Measurements from ENCODE around the gene ZMYM3.
"Not testable (repeated sequence)": the region's sequence is repeated elsewhere in the genome, so short reads cannot be mapped to it uniquely, and the experiment has no call there.

Gene ZMYM3

DNA sequence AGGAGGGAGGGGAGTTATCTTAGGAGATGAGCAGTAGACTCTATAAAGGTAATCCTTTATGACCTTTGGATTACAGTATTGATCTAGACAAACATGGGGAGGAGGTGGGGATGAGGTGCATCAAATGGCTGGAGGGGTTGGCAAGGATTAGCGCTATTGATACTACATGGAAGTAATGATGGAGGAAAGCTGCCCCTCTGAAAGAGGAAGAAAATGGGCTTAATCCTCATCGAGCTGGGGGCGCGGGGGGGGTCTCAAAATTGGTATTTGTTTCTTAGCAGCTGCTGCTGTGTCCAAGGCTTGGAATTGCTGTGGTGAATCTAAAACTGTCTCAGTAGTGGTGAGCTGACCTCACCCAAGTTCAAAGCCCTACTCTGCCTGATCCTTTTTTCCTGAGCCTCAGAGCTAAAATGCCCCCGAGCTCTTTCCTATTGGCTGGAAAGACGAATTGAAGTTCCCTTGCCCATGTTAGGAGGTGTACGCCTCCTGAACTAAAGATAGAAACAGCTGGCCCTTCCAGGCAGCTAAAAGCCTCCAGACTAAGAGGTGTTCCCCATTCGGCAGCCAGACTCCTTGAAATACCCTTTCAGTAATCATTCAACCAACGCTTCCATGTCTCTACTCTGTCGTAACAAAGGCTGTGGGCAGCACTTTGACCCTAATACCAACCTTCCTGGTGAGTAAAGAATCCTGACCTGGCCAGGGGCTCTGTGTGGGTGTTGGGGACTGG, 47.4 kb upstream of the ZMYM3 start, which contains the start of gene ITGB1BP2:
TSS of gene ITGB1BP2 (plus strand) at position 556 of the 730 bp plus-strand sequence. CDS start at position 613, 57 bp downstream.
- no peak for TF ChIP-seq OSR1 (CRISPR knock-in tag; IDR thresholded peaks at IDR 0.05)
- TF ChIP-seq, protein P1, sequence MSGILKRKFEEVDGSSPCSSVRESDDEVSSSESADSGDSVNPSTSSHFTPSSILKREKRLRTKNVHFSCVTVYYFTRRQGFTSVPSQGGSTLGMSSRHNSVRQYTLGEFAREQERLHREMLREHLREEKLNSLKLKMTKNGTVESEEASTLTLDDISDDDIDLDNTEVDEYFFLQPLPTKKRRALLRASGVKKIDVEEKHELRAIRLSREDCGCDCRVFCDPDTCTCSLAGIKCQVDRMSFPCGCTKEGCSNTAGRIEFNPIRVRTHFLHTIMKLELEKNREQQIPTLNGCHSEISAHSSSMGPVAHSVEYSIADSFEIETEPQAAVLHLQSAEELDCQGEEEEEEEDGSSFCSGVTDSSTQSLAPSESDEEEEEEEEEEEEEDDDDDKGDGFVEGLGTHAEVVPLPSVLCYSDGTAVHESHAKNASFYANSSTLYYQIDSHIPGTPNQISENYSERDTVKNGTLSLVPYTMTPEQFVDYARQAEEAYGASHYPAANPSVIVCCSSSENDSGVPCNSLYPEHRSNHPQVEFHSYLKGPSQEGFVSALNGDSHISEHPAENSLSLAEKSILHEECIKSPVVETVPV (CRISPR knock-in tag; IDR thresholded peaks at IDR 0.05) = peak; percentile 35; the same call in 1 of the 2 replicates
- TF ChIP-seq BACH2 (CRISPR knock-in tag; IDR thresholded peaks at IDR 0.05; ENCODE audit: borderline replicate concordance) = no peak
- no peak for TF ChIP-seq ISL1 (CRISPR knock-in tag; IDR thresholded peaks at IDR 0.05)
- TF ChIP-seq, protein P2, sequence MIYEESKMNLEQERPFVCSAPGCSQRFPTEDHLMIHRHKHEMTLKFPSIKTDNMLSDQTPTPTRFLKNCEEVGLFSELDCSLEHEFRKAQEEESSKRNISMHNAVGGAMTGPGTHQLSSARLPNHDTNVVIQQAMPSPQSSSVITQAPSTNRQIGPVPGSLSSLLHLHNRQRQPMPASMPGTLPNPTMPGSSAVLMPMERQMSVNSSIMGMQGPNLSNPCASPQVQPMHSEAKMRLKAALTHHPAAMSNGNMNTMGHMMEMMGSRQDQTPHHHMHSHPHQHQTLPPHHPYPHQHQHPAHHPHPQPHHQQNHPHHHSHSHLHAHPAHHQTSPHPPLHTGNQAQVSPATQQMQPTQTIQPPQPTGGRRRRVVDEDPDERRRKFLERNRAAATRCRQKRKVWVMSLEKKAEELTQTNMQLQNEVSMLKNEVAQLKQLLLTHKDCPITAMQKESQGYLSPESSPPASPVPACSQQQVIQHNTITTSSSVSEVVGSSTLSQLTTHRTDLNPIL (CRISPR knock-in tag; IDR thresholded peaks at IDR 0.05; ENCODE audit: low read depth) = no peak
- no peak for TF ChIP-seq SNAI2 (CRISPR knock-in tag; IDR thresholded peaks at IDR 0.05)
- no peak for TF ChIP-seq TCF4 (CRISPR knock-in tag; IDR thresholded peaks at IDR 0.05; ENCODE audit: borderline replicate concordance)
- TF ChIP-seq TOX (CRISPR knock-in tag; IDR thresholded peaks at IDR 0.05; ENCODE audit: borderline replicate concordance) = no peak
- no peak for TF ChIP-seq ZFP3 (CRISPR knock-in tag; IDR thresholded peaks at IDR 0.05)
- TF ChIP-seq ZNF8 (CRISPR knock-in tag; IDR thresholded peaks at IDR 0.05) = no peak
- no peak for TF ChIP-seq RARB (CRISPR knock-in tag; IDR thresholded peaks at IDR 0.05)
- no peak for TF ChIP-seq ARNTL (CRISPR knock-in tag; IDR thresholded peaks at IDR 0.05; ENCODE audit: borderline replicate concordance, low read depth)
- TF ChIP-seq CSDC2 (CRISPR knock-in tag; IDR thresholded peaks at IDR 0.05) = no peak
- TF ChIP-seq, protein P3, sequence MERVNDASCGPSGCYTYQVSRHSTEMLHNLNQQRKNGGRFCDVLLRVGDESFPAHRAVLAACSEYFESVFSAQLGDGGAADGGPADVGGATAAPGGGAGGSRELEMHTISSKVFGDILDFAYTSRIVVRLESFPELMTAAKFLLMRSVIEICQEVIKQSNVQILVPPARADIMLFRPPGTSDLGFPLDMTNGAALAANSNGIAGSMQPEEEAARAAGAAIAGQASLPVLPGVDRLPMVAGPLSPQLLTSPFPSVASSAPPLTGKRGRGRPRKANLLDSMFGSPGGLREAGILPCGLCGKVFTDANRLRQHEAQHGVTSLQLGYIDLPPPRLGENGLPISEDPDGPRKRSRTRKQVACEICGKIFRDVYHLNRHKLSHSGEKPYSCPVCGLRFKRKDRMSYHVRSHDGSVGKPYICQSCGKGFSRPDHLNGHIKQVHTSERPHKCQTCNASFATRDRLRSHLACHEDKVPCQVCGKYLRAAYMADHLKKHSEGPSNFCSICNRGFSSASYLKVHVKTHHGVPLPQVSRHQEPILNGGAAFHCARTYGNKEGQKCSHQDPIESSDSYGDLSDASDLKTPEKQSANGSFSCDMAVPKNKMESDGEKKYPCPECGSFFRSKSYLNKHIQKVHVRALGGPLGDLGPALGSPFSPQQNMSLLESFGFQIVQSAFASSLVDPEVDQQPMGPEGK (CRISPR knock-in tag; IDR thresholded peaks at IDR 0.05; ENCODE audit: borderline replicate concordance) = peak; percentile 31; the same call in 1 of the 2 replicates
- ATAC-seq = peak; percentile 44

DNA sequence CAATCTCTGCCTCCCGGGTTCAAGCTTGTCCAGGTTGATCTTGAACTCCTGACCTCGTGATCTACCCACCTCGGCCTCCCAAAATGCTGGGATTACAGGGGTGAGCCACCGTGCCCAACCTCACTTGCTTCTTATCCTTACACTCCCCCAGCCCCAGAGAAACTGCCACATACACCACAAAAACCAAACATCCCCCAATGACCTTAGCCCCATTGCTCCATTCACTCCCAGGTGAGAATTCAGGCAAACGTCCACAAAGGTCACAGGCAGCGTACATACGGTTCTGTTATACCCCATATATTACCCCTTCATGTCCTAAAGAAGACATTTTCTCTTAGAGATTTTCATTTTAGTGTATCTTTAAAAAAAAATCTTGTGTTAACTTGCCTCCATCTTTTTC, 46.6 kb upstream of the ZMYM3 start:
- not testable (repeated sequence) for ATAC-seq

DNA sequence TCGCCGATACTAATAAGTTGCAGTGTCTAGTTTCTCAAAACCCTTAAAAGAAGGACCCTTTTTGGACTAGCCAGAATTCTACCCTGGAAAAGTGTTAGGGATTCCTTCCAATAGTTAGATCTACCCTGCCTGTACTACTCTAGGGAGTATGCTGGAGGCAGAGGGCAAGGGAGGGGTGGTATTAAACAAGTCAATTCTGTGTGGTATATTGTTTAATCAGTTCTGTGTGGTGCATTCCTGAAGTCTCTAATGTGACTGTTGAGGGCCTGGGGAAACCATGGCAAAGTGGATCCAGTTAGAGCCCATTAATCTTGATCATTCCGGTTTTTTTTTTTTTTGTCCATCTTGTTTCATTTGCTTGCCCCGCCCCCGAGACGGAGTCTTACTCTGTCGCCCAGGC, 46.1 kb upstream of the ZMYM3 start:
- not testable (repeated sequence) for ATAC-seq

DNA sequence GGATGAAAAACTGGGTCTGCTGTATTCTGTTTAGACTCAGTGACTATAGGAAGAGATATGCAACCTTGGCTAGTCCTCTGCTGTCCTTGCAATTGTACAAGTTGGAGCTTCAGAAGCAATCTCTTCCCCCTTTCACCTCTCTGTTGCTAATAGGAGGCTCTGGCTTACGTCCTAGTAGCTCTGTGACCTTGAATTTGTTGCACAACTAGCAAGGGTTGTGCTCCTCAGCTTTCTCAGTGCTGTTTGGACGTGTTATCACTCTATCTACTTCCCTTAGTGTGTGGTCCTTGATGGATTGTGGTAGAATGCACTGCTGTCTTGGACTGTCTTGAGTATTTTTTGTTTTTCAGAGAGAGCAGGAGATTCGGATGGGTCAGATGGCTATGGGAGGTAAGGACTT, 44.2 kb upstream of the ZMYM3 start:
- no peak for ATAC-seq
- no peak for TF ChIP-seq TOX (CRISPR knock-in tag; IDR thresholded peaks at IDR 0.05; ENCODE audit: borderline replicate concordance)
- no peak for TF ChIP-seq ARNTL (CRISPR knock-in tag; IDR thresholded peaks at IDR 0.05; ENCODE audit: borderline replicate concordance, low read depth)
- TF ChIP-seq, protein P2 (CRISPR knock-in tag; IDR thresholded peaks at IDR 0.05; ENCODE audit: low read depth) = no peak

DNA sequence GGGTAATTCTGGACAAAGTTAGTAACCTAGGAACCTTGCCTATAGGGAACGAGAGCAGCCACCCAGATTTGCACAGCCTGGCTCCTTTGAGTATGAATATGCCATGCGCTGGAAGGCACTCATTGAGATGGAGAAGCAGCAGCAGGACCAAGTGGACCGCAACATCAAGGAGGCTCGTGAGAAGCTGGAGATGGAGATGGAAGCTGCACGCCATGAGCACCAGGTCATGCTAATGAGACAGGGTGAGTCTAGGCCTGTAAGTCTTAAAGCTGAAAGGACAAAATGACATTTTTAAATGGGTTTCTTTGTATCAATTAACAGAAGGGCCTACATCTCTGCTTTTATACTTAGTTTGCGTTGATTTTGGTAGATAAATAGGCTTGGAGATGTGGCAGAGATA, 42.9 kb upstream of the ZMYM3 start:
- no peak for ATAC-seq
- TF ChIP-seq RARB (CRISPR knock-in tag; IDR thresholded peaks at IDR 0.05) (no peak), ZNF70 (CRISPR knock-in tag; IDR thresholded peaks at IDR 0.05) (no peak)

DNA sequence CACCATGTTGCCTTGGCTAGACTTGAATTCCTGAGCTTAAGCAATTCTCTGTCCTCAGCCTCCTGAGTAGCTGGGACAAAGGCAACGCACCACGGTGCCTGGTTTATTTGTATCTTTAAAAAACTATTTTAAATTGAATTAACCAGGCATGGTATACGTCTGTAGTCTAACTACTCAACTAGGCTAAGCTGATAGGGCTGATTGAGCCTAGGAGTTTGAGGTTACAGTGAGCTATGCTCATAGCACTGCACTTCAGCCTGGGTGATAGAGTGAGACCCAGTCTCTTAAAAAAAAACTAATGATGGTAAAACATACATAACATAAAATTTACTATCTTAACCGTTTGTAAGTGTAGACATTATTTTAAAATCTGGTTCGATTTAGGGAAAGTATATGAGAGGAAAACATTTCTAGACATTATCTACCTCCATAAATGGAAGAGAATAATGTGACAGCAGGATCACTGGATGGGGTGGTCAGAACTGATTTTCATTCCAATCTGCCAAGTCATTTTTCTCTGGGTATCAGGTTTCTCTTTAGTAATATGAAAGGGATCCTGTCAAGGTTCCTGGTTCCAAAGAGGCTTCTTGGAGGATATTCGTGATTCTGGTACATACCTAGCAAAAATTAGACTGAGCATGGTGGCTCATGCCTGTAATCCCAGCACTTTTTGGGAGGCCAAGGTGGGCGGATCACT, 38.9 kb upstream of the ZMYM3 start:
- ATAC-seq = peak; percentile 90
- TF ChIP-seq RARB (CRISPR knock-in tag; IDR thresholded peaks at IDR 0.05) (no peak), BACH2 (CRISPR knock-in tag; IDR thresholded peaks at IDR 0.05; ENCODE audit: borderline replicate concordance) (no peak), ZNF565 (CRISPR knock-in tag; conservative IDR thresholded peaks at IDR 0.05; ENCODE audit: low read depth) (no peak), GLIS3 (CRISPR knock-in tag; IDR thresholded peaks at IDR 0.05) (no peak), ZNF8 (CRISPR knock-in tag; IDR thresholded peaks at IDR 0.05) (no peak), ISL1 (CRISPR knock-in tag; IDR thresholded peaks at IDR 0.05) (no peak), ARNTL (CRISPR knock-in tag; IDR thresholded peaks at IDR 0.05; ENCODE audit: borderline replicate concordance, low read depth) (no peak)
- TF ChIP-seq, protein P3 (CRISPR knock-in tag; IDR thresholded peaks at IDR 0.05; ENCODE audit: borderline replicate concordance) = no peak
- TF ChIP-seq, protein P4, sequence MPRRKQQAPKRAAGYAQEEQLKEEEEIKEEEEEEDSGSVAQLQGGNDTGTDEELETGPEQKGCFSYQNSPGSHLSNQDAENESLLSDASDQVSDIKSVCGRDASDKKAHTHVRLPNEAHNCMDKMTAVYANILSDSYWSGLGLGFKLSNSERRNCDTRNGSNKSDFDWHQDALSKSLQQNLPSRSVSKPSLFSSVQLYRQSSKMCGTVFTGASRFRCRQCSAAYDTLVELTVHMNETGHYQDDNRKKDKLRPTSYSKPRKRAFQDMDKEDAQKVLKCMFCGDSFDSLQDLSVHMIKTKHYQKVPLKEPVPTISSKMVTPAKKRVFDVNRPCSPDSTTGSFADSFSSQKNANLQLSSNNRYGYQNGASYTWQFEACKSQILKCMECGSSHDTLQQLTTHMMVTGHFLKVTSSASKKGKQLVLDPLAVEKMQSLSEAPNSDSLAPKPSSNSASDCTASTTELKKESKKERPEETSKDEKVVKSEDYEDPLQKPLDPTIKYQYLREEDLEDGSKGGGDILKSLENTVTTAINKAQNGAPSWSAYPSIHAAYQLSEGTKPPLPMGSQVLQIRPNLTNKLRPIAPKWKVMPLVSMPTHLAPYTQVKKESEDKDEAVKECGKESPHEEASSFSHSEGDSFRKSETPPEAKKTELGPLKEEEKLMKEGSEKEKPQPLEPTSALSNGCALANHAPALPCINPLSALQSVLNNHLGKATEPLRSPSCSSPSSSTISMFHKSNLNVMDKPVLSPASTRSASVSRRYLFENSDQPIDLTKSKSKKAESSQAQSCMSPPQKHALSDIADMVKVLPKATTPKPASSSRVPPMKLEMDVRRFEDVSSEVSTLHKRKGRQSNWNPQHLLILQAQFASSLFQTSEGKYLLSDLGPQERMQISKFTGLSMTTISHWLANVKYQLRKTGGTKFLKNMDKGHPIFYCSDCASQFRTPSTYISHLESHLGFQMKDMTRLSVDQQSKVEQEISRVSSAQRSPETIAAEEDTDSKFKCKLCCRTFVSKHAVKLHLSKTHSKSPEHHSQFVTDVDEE (CRISPR knock-in tag; IDR thresholded peaks at IDR 0.05) = no peak

Data from SK-N-SH treated with all-trans-retinoic acid at 6 μM for 48 hours (cell line).